ENCODE data around the gene UNC5C.

UNC5C gene

GRCh38 chr4:95466791-95467190, 82.0 kb downstream of the UNC5C start:
- no peak for DNase-seq (ENCODE audit: extremely low read depth, low read depth)
- TF ChIP-seq CTCF (IDR thresholded peaks at IDR 0.05; ENCODE audit: low read depth, low read length, missing control alignments): no peak
- H3K4me3 ChIP-seq (replicated peaks; ENCODE audit: low read depth, low read length): no peak overlapping the region

- no peak overlapping the region for H3K4me3 ChIP-seq (replicated peaks; ENCODE audit: low read depth, low read length)
- TF ChIP-seq CTCF (IDR thresholded peaks at IDR 0.05; ENCODE audit: low read depth, low read length, missing control alignments): no peak
- DNase-seq (ENCODE audit: extremely low read depth, low read depth): no peak
These were observed 83.8 kb downstream of the UNC5C start for GRCh38 chr4:95465010-95465409.

GRCh38 chr4:95462921-95463320, 85.9 kb downstream of the UNC5C start:
- no peak for TF ChIP-seq CTCF (IDR thresholded peaks at IDR 0.05; ENCODE audit: low read depth, low read length, missing control alignments)

GRCh38 chr4:95457353-95457752, 91.4 kb downstream of the UNC5C start:
- H3K4me3 ChIP-seq (replicated peaks; ENCODE audit: low read depth, low read length): no peak overlapping the region
- no peak for DNase-seq (ENCODE audit: extremely low read depth, low read depth)
- no peak for TF ChIP-seq CTCF (IDR thresholded peaks at IDR 0.05; ENCODE audit: low read depth, low read length, missing control alignments)

More at GRCh38 chr4:95462921-95463320, 85.9 kb downstream of the UNC5C start:
- H3K4me3 ChIP-seq (replicated peaks; ENCODE audit: low read depth, low read length): no peak overlapping the region
- no peak for DNase-seq (ENCODE audit: extremely low read depth, low read depth)

- DNase-seq (ENCODE audit: extremely low read depth, low read depth): no peak
- no peak for TF ChIP-seq CTCF (IDR thresholded peaks at IDR 0.05; ENCODE audit: low read depth, low read length, missing control alignments)
- no peak overlapping the region for H3K4me3 ChIP-seq (replicated peaks; ENCODE audit: low read depth, low read length)
These were observed 98.5 kb downstream of the UNC5C start for GRCh38 chr4:95450294-95450693.

- DNase-seq (ENCODE audit: extremely low read depth, low read depth): no peak
- no peak overlapping the region for H3K4me3 ChIP-seq (replicated peaks; ENCODE audit: low read depth, low read length)
- TF ChIP-seq CTCF (IDR thresholded peaks at IDR 0.05; ENCODE audit: low read depth, low read length, missing control alignments): no peak
These were observed 102.6 kb downstream of the UNC5C start for GRCh38 chr4:95446173-95446572.

GRCh38 chr4:95445251-95445650, 103.5 kb downstream of the UNC5C start:
- no peak overlapping the region for H3K4me3 ChIP-seq (replicated peaks; ENCODE audit: low read depth, low read length)
- no peak for DNase-seq (ENCODE audit: extremely low read depth, low read depth)

More at GRCh38 chr4:95445251-95445650, 103.5 kb downstream of the UNC5C start:
- TF ChIP-seq CTCF (IDR thresholded peaks at IDR 0.05; ENCODE audit: low read depth, low read length, missing control alignments): no peak
